RWPE1 (cell line): Measurements from ENCODE around the gene EWSR1.
"Not testable (repeated sequence)": the region's sequence is repeated elsewhere in the genome, so short reads cannot be mapped to it uniquely, and the experiment has no call there.

Experiments used
- CTCF ChIA-PET: fragments of 350-600 bp; sonication (Branson Sonifier 250); formaldehyde crosslinking; extraction: SDS; loops from one replicate; lab custom pipeline; 2021; lab: Yijun Ruan, JAX
- POLR2A ChIA-PET: fragments of 400-600 bp; formaldehyde crosslinking; extraction: SDS; loops from one replicate; lab custom pipeline; 2020; ENCODE audit warnings: antibody characterized with exemption; ENCODE audit not compliant: low non-redundant PET; lab: Yijun Ruan, JAX
- DNase-seq: peaks from one replicate; pipeline ENCODE4 v3.0.0; 2012; ENCODE audit warnings: low spot score
- H3K27ac ChIP-seq: fragments of 450-650 bp; 2 replicates; pipeline ENCODE4 v1.5.1; 2017
- TF ChIP-seq, protein P1 (sequence below): fragments of 450-650 bp; conservative IDR thresholded peaks from 2 replicates; pipeline ENCODE4 v1.5.1; 2017; ENCODE audit warnings: low read depth, mild to moderate bottlenecking

Gene EWSR1

DNA sequence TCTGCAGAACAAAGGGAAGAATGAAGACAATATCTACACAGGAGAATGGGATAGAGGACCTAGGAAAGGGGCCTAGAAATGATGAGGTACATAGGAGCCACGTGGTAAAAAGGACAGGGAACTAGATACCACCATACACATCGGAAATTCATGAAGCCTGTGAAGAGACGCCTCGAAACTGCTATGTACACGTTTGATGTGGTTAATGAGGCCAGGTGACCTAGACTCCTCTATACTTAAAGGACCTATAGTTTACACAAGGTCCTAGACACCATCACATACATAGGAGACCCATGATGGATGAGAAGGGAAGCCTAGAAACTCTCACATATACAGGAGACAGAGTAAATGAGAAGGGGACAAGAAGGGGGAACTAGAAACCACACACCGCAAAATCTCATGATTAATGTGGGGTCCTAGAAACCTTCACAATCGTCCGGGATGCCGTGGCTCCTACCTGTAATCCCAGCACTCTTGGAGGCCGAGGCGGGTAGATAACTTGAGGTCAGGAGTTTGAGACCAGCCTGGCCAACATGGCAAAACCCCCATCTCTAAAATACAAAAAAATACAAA lies 24.1 kb upstream of the EWSR1 start:
- CTCF ChIA-PET: interaction anchor here (0.7 kb wide), 1 partner anchor 40 kb away, joined by 3 read pairs; no protein-coding TSS in a partner anchor
- H3K27ac ChIP-seq: no peak overlapping the region

DNA sequence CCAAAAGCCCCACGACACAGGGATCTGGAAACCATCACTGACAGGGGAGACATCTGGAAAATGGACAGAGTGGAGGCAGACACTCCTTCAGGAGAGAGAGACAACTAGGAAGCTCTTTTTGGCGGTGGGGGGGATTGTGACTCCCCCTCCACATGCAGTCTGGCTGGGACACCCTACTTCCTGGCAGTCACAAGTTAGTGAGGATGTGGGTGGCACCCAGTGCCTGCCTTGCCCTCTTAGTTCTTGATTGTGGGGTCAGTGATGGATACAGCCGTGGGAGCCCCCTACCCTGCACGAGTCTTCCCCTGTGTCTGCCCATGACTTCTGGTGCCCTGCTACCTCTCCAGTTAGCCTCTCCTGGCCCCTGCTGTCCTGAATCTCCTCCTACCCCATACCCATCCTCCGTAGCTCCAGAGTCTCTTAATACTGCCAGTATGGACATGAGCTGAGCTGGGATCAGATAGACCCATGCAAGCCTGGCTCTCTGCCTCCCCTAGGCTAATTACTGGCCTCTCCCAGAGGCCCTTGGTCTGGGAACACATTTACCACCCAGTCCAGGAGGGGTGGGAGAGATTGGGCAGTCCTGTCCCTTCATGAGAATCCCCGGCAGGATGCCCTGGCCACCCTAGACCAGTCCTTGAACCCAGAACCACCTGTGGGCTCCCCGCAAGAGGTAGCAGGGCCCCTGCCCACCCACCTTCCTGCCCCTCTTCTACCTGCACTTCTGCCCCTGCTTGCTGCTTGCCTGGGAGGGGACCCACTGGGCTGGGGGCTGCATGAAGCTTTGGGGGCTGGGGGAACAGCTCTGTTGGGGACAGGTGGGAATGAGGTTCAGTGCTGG lies 23.1 kb upstream of the EWSR1 start:
- ChIA-PET CTCF (interaction anchor here (0.6 to 1.3 kb wide), 13 partner anchors 8 to 1195 kb away, joined by 3 to 8 read pairs (median 3); no protein-coding TSS in a partner anchor), POLR2A (no interaction called here)
- no peak for DNase-seq
- no peak overlapping the region for H3K27ac ChIP-seq
- TF ChIP-seq, protein P1, sequence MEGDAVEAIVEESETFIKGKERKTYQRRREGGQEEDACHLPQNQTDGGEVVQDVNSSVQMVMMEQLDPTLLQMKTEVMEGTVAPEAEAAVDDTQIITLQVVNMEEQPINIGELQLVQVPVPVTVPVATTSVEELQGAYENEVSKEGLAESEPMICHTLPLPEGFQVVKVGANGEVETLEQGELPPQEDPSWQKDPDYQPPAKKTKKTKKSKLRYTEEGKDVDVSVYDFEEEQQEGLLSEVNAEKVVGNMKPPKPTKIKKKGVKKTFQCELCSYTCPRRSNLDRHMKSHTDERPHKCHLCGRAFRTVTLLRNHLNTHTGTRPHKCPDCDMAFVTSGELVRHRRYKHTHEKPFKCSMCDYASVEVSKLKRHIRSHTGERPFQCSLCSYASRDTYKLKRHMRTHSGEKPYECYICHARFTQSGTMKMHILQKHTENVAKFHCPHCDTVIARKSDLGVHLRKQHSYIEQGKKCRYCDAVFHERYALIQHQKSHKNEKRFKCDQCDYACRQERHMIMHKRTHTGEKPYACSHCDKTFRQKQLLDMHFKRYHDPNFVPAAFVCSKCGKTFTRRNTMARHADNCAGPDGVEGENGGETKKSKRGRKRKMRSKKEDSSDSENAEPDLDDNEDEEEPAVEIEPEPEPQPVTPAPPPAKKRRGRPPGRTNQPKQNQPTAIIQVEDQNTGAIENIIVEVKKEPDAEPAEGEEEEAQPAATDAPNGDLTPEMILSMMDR: no peak

More for the DNA sequence above, 24.1 kb upstream of the EWSR1 start:
- no peak for DNase-seq
- TF ChIP-seq, protein P1: no peak
- POLR2A ChIA-PET: no interaction called here

DNA sequence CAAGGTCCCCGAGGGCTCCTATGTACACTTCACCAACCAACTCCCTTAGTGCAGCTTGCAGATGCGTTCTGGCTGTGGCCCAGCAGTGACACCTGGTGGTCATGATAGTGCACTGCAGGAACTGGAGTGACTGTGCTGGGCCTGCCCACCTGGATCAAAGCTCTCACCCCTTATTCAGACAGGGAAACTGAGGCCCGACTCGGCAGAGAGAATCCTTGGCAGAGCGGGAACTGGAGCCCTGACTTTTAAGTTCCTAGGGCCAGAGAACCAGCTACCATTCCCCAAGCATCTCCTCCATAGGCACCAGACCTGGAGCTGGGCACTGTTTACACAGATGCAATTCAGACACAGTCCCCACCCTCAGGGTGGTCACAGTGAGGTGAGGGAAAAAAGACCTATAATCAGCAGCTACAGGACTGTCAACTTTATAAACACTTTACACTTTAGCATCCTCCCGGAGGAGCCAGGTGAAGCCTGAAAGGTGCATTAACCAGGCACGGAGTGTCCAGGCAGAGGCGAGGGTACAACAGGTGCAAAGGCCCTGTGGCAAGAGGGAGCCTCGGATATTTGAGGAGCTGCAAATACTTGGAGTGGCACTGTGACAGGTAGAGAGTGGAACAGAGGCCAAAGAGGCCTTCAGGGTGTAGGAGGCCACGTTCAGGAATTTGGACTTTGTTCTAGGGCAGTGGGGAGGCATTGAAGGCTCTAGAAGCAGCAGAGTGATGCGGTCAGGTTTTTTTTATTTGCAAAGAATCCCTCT lies 22.3 kb upstream of the EWSR1 start:
- peak; percentile 42 for DNase-seq
- no peak overlapping the region for H3K27ac ChIP-seq
- ChIA-PET POLR2A (no interaction called here), CTCF (interaction anchor here (0.6 to 1.3 kb wide), 19 partner anchors 9 to 1195 kb away, joined by 3 to 8 read pairs (median 3); no protein-coding TSS in a partner anchor)
- TF ChIP-seq, protein P1: peak; percentile 96

DNA sequence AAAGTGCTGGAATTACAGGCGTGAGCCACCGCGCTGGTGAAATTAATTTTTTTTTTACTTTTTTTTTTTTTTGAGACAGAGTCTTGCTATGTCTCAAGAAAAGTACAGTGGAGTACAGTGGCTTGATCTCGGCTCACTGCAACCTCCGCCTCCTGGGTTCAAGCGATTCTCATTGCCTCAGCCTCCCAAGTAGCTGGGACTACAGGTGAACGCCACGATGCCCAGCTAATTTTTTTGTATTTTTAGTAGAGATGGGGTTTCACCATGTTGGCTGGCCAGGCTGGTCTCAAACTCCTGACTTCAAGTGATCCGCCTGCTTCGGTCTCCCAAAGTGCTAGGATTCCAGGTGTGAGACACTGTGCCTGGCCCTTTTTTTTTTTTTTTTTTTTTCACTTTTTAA lies 20.2 kb upstream of the EWSR1 start:
- DNase-seq, H3K27ac ChIP-seq, POLR2A ChIA-PET: not testable (repeated sequence)
- CTCF ChIA-PET: interaction anchor here (0.6 kb wide), 1 partner anchor 45 kb away, joined by 3 read pairs; no protein-coding TSS in a partner anchor

DNA sequence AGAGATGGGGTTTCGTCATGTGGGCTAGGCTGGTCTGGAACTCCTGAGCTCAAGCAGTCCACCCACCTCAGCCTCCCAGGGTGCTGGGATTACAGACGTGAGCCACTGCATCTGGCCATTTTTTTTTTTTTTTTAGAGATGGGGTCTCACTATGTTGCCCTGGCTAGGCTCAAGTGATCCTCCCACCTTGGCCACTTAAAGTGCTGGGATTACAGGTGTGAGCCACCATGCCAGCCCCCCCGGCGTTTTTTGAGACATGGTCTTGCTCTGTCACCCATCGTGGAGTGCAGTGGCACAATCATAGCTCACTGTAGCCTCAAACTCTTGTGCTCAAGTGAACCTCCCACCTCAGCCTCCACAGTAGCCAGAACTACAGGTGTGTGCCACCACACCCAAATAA lies 16.8 kb upstream of the EWSR1 start:
- H3K27ac ChIP-seq: no peak overlapping the region
- TF ChIP-seq, protein P1: no peak
- no peak for DNase-seq
- POLR2A ChIA-PET: no interaction called here
- CTCF ChIA-PET: no interaction called here

DNA sequence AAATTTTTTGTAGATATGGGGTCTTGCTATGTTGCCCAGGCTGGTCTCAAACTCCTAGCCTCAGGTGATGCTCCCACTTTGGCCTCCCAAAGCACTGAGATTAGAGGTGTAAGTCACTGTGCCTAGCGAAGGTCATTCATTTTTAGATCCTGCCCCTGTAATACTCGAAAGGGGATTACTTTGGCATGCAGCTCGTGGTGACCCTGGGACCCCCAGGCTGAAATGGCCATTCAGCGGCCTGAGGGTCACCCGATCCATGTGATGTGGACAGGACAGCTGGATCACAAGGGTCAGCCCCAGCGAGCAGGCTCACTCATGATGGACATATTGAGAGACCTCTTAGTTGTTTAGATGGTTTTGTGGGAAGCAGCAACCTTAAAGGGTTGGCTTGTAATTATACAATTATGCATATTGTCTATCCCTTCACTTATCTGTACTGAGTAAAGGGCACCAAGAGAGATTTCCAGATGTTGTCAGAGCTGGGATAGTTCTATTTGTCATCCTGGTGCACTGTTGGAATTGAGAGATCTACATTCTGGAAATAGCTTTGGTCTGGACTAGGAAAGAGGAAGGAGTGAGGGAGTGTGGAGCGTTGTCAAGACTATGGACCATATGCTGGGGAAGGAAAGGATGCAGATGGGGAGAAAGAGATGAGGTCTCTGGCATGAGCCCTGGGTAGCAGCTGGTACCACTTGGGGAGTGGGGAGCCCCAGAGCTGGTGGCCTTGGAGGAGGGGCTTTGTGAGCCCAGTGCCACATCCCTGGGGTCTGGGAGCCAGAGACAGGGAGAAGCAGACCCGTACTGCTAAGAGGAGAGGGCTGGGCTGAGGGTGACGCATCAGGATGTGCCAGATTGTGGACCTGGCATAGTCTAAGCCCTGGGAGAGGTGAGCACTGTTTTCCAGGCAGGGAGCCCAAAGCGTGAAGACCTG lies 15.8 kb upstream of the EWSR1 start:
- TF ChIP-seq, protein P1: no peak
- POLR2A ChIA-PET: no interaction called here
- no peak for DNase-seq
- H3K27ac ChIP-seq: no peak overlapping the region
- CTCF ChIA-PET: interaction anchor here (0.6 to 1.0 kb wide), 2 partner anchors 98 to 820 kb away, joined by 3 read pairs; no protein-coding TSS in a partner anchor
